Thoracic aorta (tissue), 2 donors: ENCODE results near the gene PER1. TPM values are rescaled to one million over a fixed set of nuclear protein-coding genes. Genes with fewer than 3 reads are reported as not detected.

ENCODE experiments used
- ATAC-seq: fragments of 150-250 bp; one replicate; pipeline ENCODE4 v1.8.0; 2017; ENCODE audit warnings: low read depth; ENCODE audit not compliant: insufficient number of reproducible peaks, low FRiP score
- DNase-seq: peaks from one replicate; pipeline ENCODE4 v3.0.0-alpha.2; 2020; ENCODE audit warnings: low spot score
- H3K27ac ChIP-seq, 2 donors: fragments of 200-600 bp; sonication (generic); 1 replicate in 1 of 2; 2 replicates in 1 of 2; pipeline ENCODE4 v1.5.1; 2016; ENCODE audit warnings: mild to moderate bottlenecking in 2 of 2, moderate library complexity in 2 of 2
- H3K27me3 ChIP-seq: fragments of 200-600 bp; sonication (generic); replicated peaks from 2 replicates; pipeline ENCODE4 v1.6.0; 2016; ENCODE audit warnings: mild to moderate bottlenecking; ENCODE audit not compliant: insufficient read depth
- H3K36me3 ChIP-seq: fragments of 200-600 bp; sonication (generic); one replicate; pipeline ENCODE4 v1.5.1; 2016
- H3K4me1 ChIP-seq, 2 donors: fragments of 200-600 bp; sonication (generic); 1 replicate in 1 of 2; 2 replicates in 1 of 2; pipeline versions ENCODE4 v1.5.1 to v1.6.0; 2016; ENCODE audit warnings: low read depth in 2 of 2, mild to moderate bottlenecking in 1 of 2; ENCODE audit not compliant: control insufficient read depth in 1 of 2
- H3K4me3 ChIP-seq: fragments of 200-600 bp; sonication (generic); 2 replicates; pipeline ENCODE4 v1.5.1; 2016; ENCODE audit warnings: mild to moderate bottlenecking
- H3K9me3 ChIP-seq: fragments of 200-600 bp; sonication (generic); 2 replicates; pipeline ENCODE4 v1.5.1; 2016
- total RNA-seq, 2 donors: library from RNA; depleted of rRNA; stranded (reverse); fragments of >200 nt; gene quantifications; one replicate each; pipeline versions ENCODE4 v1.1.0 to v1.2.3, GENCODE V29; 2016
- TF ChIP-seq, protein P1 (sequence below): fragments of 200-600 bp; sonication (generic); IDR thresholded peaks from one replicate; pipeline ENCODE4 v1.5.1; 2019; ENCODE audit warnings: antibody characterized with exemption

PER1 gene
- total RNA-seq, 2 donors from 2014 or later = 175 to 292 TPM

DNA sequence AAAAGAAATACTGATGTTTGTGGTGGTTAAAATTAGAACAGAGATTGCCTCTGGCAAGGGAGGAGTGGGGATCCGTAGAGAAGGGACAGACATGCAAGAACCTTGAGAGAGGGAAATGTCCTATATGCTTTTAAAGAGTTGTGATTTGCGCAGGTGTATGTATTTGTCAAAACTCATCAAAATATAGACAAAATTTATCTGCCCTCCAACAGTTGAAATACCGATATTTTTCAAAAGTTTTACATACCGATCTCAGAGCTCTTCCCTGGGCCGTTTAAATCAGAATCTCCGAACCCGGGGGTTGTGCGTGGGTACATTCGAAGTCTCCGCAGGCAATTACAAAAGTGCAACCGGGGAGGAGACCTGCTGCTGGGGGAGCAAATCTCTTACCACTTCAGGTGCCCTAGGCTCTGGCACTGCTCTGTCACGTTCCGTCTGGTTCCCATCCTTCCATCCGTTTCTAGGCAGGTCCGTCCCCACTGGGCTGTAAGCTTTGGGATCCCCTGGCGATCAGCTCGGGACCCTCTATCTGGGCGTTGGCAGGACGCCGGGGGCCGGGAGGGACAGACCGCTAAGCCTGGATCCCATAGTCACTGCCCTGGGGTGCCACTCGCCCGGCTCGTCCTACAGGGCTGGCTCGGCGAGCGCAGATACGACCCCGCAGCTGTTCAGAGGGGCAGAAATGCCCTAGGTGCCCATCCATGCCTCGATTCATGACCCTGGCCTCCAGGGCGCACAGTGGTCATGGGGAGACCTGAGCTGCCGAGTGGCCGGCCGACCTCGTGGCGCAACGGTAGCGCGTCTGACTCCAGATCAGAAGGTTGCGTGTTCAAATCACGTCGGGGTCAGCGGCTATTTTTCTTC, 33.6 kb upstream of the PER1 start:
- H3K4me3 ChIP-seq = peak overlapping the region; percentile 73
- H3K4me1 ChIP-seq = peaks cover 9 to 21% of the 10 kb centered on the region in 2 donors
- no peaks in the 10 kb centered on the region for H3K9me3 ChIP-seq
- H3K36me3 ChIP-seq = no peaks in the 10 kb centered on the region
- H3K27me3 ChIP-seq = no peaks in the 10 kb centered on the region
- TF ChIP-seq, protein P1, sequence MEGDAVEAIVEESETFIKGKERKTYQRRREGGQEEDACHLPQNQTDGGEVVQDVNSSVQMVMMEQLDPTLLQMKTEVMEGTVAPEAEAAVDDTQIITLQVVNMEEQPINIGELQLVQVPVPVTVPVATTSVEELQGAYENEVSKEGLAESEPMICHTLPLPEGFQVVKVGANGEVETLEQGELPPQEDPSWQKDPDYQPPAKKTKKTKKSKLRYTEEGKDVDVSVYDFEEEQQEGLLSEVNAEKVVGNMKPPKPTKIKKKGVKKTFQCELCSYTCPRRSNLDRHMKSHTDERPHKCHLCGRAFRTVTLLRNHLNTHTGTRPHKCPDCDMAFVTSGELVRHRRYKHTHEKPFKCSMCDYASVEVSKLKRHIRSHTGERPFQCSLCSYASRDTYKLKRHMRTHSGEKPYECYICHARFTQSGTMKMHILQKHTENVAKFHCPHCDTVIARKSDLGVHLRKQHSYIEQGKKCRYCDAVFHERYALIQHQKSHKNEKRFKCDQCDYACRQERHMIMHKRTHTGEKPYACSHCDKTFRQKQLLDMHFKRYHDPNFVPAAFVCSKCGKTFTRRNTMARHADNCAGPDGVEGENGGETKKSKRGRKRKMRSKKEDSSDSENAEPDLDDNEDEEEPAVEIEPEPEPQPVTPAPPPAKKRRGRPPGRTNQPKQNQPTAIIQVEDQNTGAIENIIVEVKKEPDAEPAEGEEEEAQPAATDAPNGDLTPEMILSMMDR = no peak
- ATAC-seq (no peak), DNase-seq (no peak)
- H3K27ac ChIP-seq = peak overlapping the region; percentile 88 to 91

DNA sequence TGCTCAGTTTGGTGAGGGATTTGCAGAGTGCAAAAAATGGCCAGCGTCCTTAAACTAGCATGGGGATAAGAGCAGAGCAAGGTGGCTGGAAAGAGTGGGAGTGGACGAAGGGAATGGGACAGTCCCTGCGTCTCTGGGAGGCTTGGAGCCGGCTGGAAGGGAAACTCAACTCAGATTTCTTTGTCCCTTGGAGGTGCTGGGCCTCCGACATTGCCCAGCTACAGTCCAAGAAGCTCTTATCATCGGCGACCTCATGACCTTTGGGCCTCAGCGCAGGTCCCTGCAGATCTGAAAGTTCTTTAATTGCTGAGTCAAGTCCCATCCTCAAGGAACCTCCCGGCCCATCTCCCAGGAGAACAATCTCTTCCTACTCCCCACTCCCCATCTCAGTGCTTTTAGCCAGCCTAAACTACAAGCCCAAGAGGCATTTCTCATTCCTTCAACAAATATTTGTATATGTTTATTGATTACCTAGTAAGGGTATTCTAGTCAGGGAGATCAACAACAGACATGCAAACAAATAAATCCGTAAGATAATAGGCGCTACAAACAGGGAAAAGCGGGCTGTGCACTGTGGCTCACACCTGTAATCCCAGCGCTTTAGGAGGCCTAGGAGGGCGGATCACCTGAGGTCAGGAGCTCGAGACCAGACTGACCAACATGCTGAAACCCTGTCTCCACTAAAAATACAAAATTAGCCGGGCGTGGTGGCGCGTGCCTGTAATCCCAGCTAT, 25.0 kb upstream of the PER1 start:
- Histone ChIP-seq H3K27me3 (no peaks in the 10 kb centered on the region), H3K4me1 (peaks cover 19 to 27% of the 10 kb centered on the region in 2 donors), H3K4me3 (peak overlapping the region; percentile 80), H3K27ac (peak overlapping the region; percentile 57 to 77), H3K9me3 (no peaks in the 10 kb centered on the region), H3K36me3 (no peaks in the 10 kb centered on the region)
- DNase-seq (no peak), ATAC-seq (no peak)
- TF ChIP-seq, protein P1 = no peak

DNA sequence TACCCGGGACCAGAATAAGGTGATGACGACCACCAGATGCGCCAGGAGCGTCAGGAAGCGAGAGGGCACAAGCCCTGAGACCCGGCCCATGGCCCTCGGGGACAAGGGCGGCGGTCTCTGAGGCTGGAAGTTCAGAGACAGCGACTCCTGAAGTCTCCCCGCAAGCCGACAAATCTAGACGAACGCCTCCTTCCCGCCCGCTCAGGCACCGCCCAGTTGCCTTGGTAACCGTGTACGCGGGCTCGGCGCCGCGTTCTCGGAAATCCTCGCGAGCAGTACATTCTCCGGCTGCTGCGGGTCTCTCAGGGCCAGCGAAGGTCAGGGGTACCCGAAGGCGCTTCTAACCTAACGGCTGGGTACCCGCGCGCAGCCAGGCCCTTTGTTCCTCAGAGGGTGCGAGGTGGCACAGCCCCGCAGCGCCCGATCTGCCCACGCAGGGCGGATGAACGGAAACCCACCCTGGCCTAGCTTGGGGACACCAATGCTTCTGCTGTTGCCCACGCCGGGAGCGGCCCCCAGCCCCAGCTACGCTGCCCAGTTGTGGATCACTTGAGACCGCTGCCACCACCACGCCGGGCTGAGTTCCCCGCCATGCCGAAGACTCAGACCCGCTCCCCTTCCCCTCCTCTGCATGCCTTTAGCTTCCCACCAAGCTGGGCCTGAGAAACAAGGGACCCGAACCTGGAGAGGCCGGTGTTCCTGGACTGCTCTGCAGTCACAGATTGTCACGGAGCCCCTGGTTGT, 24.2 kb upstream of the PER1 start, which contains the start of gene TMEM107:
Gene TMEM107, minus strand, starts transcription at position 184 of the 744 bp plus-strand sequence. Its CDS starts 94 bp downstream, at position 90.
- Histone ChIP-seq H3K9me3 (no peaks in the 10 kb centered on the region), H3K27me3 (no peaks in the 10 kb centered on the region), H3K36me3 (no peaks in the 10 kb centered on the region), H3K4me3 (peak within 1 kb of the TSS; percentile 80), H3K27ac (peak within 1 kb of the TSS; percentile 57 to 77), H3K4me1 (peaks cover 19 to 27% of the 10 kb centered on the region in 2 donors)
- no peak for DNase-seq
- no peak for ATAC-seq
- TF ChIP-seq, protein P1 = no peak

DNA sequence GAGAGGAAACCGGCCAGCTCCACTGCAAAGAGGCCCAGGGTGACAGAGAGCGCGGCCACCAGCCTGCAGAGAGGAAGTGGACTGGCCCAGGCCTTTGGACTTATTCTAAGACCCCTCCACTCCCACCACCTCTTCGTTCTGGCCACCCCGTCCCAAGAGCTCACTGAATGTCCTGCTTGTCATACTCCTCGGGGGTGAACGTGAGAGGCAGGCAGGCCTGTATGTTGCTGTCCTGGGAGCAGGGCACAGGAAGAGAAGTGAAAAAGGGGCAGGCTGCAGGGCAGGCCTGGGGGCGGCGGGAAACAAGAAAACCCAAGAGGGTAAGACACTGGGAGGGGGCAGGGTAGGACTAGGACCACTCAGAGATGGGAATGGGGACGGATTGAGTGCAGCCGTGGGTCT, 23.6 kb upstream of the PER1 start:
- DNase-seq (no peak), ATAC-seq (no peak)
- no peaks in the 10 kb centered on the region for H3K27me3 ChIP-seq
- no peaks in the 10 kb centered on the region for H3K9me3 ChIP-seq
- H3K4me3 ChIP-seq = peak overlapping the region; percentile 80
- peak overlapping the region; percentile 57 to 77 for H3K27ac ChIP-seq
- H3K4me1 ChIP-seq = peaks cover 19 to 27% of the 10 kb centered on the region in 2 donors
- TF ChIP-seq, protein P1 = no peak
- no peaks in the 10 kb centered on the region for H3K36me3 ChIP-seq
